Ectodermal cell (in vitro differentiated cells): ENCODE results near the gene TNFRSF1B.
"Not testable (repeated sequence)": the region's sequence is repeated elsewhere in the genome, so short reads cannot be mapped to it uniquely, and the experiment has no call there.

Source experiments
- H3K27ac ChIP-seq: 2 replicates; pipeline ENCODE4 v1.7.0; 2013; ENCODE audit warnings: mild to moderate bottlenecking, low read depth, low read length; ENCODE audit not compliant: insufficient read depth, poor library complexity, severe bottlenecking
- H3K27me3 ChIP-seq: 2 replicates; pipeline ENCODE4 v1.7.0; 2013; ENCODE audit warnings: mild to moderate bottlenecking, low read length; ENCODE audit not compliant: insufficient read depth, control insufficient read depth, poor library complexity, severe bottlenecking
- H3K36me3 ChIP-seq: one replicate; pipeline ENCODE4 v1.7.0; 2013; ENCODE audit warnings: low read length; ENCODE audit not compliant: control insufficient read depth, insufficient read depth
- H3K4me1 ChIP-seq: one replicate; pipeline ENCODE4 v1.7.0; 2013; ENCODE audit warnings: low read length; ENCODE audit not compliant: control insufficient read depth, insufficient read depth
- H3K4me3 ChIP-seq: 2 replicates; pipeline ENCODE4 v1.7.0; 2013; ENCODE audit warnings: low read depth, low read length, control low read depth; ENCODE audit not compliant: insufficient read depth
- H3K9me3 ChIP-seq: 2 replicates; pipeline ENCODE4 v1.7.0; 2013; ENCODE audit warnings: mild to moderate bottlenecking, low read length, moderate library complexity; ENCODE audit not compliant: control insufficient read depth
- WGBS, 2 experiments: methylation state at CpG; one replicate each; pipeline ENCODE4 v1.1.7; 2013; ENCODE audit warnings: missing lambda C conversion rate in 2 of 2; 5-methylcytosine and 5-hydroxymethylcytosine counted together

Gene TNFRSF1B

DNA sequence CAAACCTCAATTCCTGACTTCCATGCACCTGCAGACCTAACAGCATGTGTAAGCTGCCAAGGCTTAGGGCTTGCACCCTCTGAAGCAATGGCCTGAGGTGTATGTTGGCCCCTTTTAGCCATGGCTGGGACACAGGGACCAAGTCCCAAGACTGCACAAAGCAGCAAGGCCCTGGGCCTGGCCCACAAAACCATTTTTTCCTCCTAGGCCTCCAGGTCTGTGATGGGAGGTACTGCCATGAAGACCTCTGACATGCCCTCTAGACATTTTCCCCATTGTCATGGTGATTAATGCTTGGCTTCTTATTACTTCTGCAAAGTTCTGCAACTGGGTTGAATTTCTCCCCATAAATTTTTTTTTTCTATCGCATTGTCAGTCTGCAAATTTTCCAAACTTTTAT lies 55.9 kb downstream of the TNFRSF1B start:
- H3K27ac ChIP-seq, H3K4me1 ChIP-seq: not testable (repeated sequence)
- 85 to 94% methylated on average over 1 of the region's 1 CpG for WGBS, 2 experiments

DNA sequence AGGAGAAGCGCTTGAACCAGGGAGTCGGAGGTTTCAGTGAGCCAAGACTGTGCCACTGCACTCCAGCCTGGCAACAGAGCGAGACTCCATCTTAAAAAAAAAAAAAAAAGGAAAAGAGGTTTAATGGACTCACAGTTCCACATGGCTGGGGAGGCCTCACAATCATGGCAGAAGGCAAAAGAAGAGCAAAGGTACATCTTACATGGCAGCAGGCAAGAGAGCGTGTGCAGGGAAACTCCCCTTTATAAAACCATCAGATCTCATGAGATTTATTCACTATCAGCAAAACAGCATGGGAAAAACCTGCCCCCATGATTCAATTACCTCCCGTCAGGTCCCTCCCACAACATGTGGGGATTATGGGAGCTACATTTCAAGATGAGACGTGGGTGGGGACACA lies 57.3 kb downstream of the TNFRSF1B start:
- 89 to 91% methylated on average over 6 of the region's 6 CpGs for WGBS, 2 experiments
- H3K27me3 ChIP-seq, H3K27ac ChIP-seq, H3K36me3 ChIP-seq, H3K4me3 ChIP-seq, H3K4me1 ChIP-seq, H3K9me3 ChIP-seq: not testable (repeated sequence)

More for the DNA sequence above, 55.9 kb downstream of the TNFRSF1B start:
- not testable (repeated sequence) for H3K36me3 ChIP-seq, H3K9me3 ChIP-seq, H3K4me3 ChIP-seq, H3K27me3 ChIP-seq

DNA sequence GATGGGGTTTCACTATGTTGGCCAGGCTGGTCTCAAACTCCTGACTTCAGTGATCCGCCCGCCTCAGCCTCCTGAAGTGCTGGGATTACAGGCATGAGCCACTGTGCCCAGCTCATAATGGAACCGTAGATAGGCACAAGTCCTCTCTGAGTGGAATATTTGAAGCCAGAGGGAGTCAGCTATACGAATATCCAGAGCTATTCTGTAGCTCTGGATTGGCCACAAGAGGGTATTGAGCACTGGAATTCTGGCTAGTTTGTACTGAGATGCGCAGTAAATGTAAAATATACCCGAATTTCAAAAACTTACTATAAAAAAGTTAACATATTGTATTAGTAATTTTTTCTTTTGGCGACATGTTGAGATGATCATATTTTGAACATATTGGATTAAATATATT lies 62.2 kb downstream of the TNFRSF1B start:
- no peaks in the 10 kb centered on the region for H3K36me3 ChIP-seq
- 91 to 96% methylated on average over 5 of the region's 7 CpGs for WGBS, 2 experiments
- no peak overlapping the region for H3K4me3 ChIP-seq
- H3K27ac ChIP-seq, result no peak overlapping the region
- H3K9me3 ChIP-seq, result no peaks in the 10 kb centered on the region
- no peaks in the 10 kb centered on the region for H3K27me3 ChIP-seq
- H3K4me1 ChIP-seq, result no peaks in the 10 kb centered on the region

DNA sequence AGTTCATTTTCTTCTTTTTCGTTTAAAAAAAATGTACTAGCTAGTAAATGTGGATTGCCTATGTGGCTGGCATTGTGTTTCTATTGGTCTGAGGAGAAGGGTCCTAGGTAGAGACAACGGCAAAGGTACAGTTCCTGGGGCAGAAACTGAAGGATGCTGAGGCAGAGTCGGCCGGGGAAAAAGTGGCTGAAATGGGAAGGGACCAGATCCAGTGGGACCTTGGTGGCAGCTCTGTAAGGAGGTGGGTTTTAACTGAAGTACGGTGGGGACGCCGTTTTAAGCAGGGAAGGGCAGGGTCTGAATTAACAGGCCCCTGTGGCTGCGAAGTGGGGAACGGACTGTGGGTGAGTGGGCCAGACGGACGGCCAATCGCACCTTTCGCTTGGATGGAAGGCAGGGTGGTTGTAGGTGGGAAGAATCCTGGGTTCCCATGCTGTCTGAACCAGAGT lies 62.6 kb downstream of the TNFRSF1B start:
- Histone ChIP-seq H3K9me3 (no peaks in the 10 kb centered on the region), H3K36me3 (no peaks in the 10 kb centered on the region), H3K4me1 (no peaks in the 10 kb centered on the region), H3K27ac (no peak overlapping the region), H3K27me3 (no peaks in the 10 kb centered on the region), H3K4me3 (no peak overlapping the region)
- 84 to 85% methylated on average over 13 of the region's 13 CpGs for WGBS, 2 experiments

DNA sequence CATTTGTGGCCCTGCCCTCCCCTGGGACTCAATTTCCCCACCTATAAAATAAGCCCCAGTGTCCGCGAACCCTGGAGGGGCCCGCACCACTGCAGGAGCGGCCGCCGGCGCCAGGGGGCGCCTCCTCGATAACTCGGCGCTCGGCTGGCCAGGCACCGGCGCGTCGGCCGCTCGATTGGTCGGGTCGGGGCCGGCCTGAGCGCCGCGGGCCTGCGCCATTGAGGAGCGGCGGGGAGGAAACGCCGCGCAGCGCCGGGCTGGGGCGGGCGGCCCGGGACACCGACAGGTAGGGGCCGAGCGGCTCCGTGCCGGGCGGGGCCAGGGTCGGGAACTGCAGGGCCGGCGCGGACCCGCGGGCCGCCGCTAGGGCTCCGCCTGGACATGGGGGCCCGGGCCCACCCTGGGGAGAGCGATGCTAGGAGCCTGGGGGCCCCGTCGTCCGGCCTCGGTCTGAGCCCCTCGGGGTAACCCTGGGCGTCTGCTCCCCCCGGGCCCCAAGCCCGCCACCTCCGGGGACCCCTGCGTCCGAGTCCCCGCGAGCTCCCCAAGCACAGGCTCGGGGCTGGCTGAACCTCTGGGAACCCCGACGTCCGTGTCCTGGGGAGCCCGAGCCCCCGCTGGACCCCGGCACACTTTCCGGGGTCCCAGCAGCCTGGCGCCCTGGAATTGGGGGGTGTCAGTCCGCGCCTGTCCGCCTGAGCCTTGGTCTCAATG lies 63.2 kb downstream of the TNFRSF1B start, which contains the start of gene VPS13D:
TSS of gene VPS13D (plus strand) at position 196 of the 714 bp plus-strand sequence. CDS start 4,237 bp downstream, outside the sequence.
- Histone ChIP-seq H3K27ac (no peak within 1 kb of the TSS), H3K27me3 (no peaks in the 10 kb centered on the region), H3K4me3 (peak within 1 kb of the TSS; percentile 66), H3K4me1 (no peaks in the 10 kb centered on the region), H3K9me3 (no peaks in the 10 kb centered on the region), H3K36me3 (no peaks in the 10 kb centered on the region)
- 1% methylated on average over 77 of the region's 77 CpGs for WGBS, 2 experiments

DNA sequence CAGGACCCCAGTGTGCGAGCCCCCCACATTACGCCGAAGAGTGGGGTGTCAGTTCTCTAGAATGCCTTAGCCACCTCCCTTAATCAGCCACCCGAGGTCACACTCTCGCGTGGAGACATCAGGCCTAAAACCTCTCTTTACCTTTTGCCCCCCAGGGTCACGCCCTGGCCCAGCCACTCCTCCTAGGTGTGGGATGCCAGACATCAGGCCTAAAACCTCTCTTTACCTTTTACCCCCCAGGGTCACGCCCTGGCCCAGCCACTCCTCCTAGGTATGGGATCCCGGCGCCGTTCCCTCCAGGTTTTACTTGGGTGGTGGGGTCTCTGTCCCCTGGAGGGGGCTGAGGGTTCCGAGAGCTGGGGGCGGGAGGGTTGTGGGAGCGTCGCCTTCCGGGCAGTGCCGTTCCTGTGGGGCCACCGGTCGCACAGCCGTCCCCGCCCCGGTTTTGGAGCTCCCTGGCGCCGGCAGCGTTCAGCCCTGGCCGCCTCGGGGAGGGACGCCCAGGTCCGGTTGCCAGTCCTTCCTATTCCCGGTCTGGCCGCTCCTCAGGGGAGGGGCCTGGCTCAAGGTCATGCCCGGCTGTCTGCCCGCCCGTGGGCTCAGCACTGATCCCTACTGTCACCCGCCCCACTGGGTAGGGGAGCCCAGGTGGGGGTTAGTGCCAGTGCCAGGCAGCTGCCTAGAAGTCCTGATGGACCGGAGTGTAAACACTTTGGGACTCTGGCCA lies 63.9 kb downstream of the TNFRSF1B start:
- Histone ChIP-seq H3K4me1 (no peaks in the 10 kb centered on the region), H3K36me3 (no peaks in the 10 kb centered on the region), H3K27ac (no peak overlapping the region), H3K9me3 (no peaks in the 10 kb centered on the region), H3K4me3 (peak overlapping the region; percentile 66), H3K27me3 (no peaks in the 10 kb centered on the region)
- WGBS, 2 experiments, result 2 to 5% methylated on average over 36 of the region's 36 CpGs

DNA sequence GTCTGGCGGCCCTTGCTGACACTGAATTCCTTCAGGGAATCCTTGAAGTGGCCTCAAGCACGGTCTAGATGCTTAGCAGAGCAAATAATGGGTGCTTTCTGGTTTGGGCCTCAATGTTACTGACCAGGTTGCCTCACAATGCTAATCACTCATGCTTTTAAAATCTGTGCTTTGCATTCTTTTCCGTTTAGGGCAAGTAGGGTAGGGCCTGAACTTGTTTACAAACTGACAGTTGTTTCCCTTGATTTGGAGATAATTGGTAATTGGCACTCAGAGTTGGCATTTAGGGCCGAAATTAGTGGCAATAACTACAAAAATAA lies 64.4 kb downstream of the TNFRSF1B start:
- 53 to 60% methylated on average over 4 of the region's 4 CpGs for WGBS, 2 experiments
- no peak overlapping the region for H3K27ac ChIP-seq
- no peaks in the 10 kb centered on the region for H3K4me1 ChIP-seq
- no peaks in the 10 kb centered on the region for H3K27me3 ChIP-seq
- peak overlapping the region; percentile 66 for H3K4me3 ChIP-seq
- H3K9me3 ChIP-seq, result no peaks in the 10 kb centered on the region
- no peaks in the 10 kb centered on the region for H3K36me3 ChIP-seq

DNA sequence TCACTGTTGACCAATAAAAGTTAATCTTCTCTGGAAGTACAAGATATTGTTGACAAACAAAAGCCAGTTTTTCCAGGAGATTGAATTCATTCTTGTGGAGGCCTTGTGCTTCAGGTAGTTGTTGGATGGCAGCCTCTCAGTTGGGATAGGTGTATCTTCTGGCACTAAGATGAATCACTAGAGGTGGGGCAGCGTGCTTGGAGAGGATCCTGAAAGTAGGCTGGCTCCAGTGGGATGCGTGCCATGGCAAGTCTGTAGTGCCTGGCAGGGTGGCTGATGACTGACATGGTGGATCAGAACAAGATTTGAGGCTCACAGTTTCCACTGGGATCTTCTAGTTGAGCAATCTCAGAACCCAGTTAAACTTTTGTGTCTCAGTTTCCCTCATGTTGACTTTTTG lies 65.4 kb downstream of the TNFRSF1B start:
- Histone ChIP-seq H3K4me3 (no peak overlapping the region), H3K9me3 (no peaks in the 10 kb centered on the region), H3K27ac (no peak overlapping the region), H3K27me3 (no peaks in the 10 kb centered on the region), H3K36me3 (no peaks in the 10 kb centered on the region), H3K4me1 (no peaks in the 10 kb centered on the region)
- WGBS, 2 experiments, result 85 to 96% methylated on average over 2 of the region's 2 CpGs

DNA sequence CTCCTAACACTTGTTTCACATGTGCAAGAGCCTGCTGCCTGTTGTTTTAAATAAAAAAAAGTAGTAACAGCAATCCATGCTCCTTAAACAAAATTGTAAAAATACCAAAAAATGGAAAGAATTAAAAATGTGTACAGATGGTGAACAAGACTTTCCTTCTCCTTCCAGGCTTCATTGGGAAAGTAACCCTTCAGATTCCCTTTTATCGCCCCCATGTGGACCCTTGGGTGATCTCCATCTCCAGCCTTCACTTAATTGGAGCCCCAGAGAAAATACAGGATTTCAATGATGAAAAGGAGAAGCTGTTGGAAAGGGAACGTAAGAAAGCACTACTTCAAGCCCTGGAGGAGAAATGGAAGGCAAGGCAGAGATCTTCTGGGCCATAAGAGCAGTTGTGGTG lies 77.3 kb downstream of the TNFRSF1B start:
- Histone ChIP-seq H3K4me3 (no peak overlapping the region), H3K36me3 (peaks cover 4% of the 10 kb centered on the region), H3K4me1 (no peaks in the 10 kb centered on the region), H3K9me3 (no peaks in the 10 kb centered on the region), H3K27ac (no peak overlapping the region), H3K27me3 (no peaks in the 10 kb centered on the region)
- WGBS, 2 experiments, result 54% methylated on average over 2 of the region's 2 CpGs

DNA sequence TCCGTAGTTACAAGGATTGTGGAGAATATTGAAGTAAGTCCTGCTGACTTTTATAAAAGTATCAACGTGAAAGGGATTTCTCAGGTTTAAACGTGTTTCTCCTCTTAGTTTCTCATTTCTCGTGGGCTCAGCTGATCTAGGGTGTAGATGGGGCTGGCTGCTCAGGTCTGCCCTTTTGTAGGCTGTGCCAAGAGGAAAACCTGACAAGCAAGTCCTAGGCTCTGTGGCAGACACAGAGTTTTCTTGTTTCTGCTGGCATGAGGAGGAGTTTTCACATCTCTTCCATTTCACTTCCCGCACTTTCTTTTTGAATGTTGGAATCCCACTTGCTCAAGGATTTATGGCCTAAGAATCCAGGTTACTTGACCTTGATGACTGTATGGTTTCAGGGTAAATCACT lies 77.8 kb downstream of the TNFRSF1B start:
- H3K4me3 ChIP-seq, result no peak overlapping the region
- WGBS, 2 experiments, result 95 to 96% methylated on average over 5 of the region's 5 CpGs
- H3K9me3 ChIP-seq, result no peaks in the 10 kb centered on the region
- H3K36me3 ChIP-seq, result peaks cover 4% of the 10 kb centered on the region
- no peaks in the 10 kb centered on the region for H3K4me1 ChIP-seq
- H3K27me3 ChIP-seq, result no peaks in the 10 kb centered on the region
- H3K27ac ChIP-seq, result no peak overlapping the region
